IMR-90 (cell line): ENCODE data around the gene DPEP3. TPM values are rescaled to one million over a fixed set of nuclear protein-coding genes. Genes with fewer than 3 reads are reported as not detected.

Experiments
- ATAC-seq: fragments of 200-7000 bp; cut with Tn5 transposase; 2 replicates; pipeline ENCODE4 v1.9.1; 2020; ENCODE audit warnings: low read depth, mild to moderate bottlenecking, moderate library complexity
- Bru-seq: library from RNA; stranded (reverse); fragments of 400-500 nt; gene quantifications from one replicate; lab custom pipeline; 2021; lab: Mats Ljungman, UMichigan
- BruChase-seq, 2 experiments: library from RNA; stranded (reverse); fragments of 400-500 nt; gene quantifications; one replicate each; lab custom pipeline; 2021; lab: Mats Ljungman, UMichigan
- BruUV-seq: library from RNA; stranded (reverse); fragments of 400-500 nt; replicated peaks from 2 replicates; lab custom pipeline; 2021; lab: Mats Ljungman, UMichigan
- CTCF ChIA-PET: fragments of 300-600 bp; formaldehyde crosslinking; extraction: SDS; loops from one replicate; lab custom pipeline; 2021; ENCODE audit warnings: antibody characterized with exemption; lab: Yijun Ruan, JAX
- POLR2A ChIA-PET: fragments of 300-600 bp; sonication (Branson Sonifier 250); formaldehyde crosslinking; loops from one replicate; lab custom pipeline; 2022; ENCODE audit warnings: antibody characterized with exemption; ENCODE audit not compliant: unreplicated experiment; lab: Charles Lee
- DNase-seq: peaks from one replicate; pipeline ENCODE4 v3.0.0; 2013
- H2AFZ ChIP-seq: replicated peaks from 2 replicates; pipeline ENCODE3; 2013; ENCODE audit warnings: low read length, mild to moderate bottlenecking; ENCODE audit not compliant: poor library complexity
- H2AK5ac ChIP-seq: 2 replicates; pipeline ENCODE4 v1.6.1; 2013; ENCODE audit warnings: low read depth, low read length, inconsistent platforms
- H2AK9ac ChIP-seq: replicated peaks from 2 replicates; pipeline ENCODE3; 2013; ENCODE audit warnings: mild to moderate bottlenecking, low read depth, low read length, moderate library complexity; ENCODE audit not compliant: poor library complexity
- H2BK120ac ChIP-seq: 2 replicates; pipeline ENCODE4 v1.6.1; 2013; ENCODE audit warnings: low read depth, low read length, inconsistent platforms
- H2BK15ac ChIP-seq: 3 replicates; pipeline ENCODE4 v1.6.1; 2013; ENCODE audit warnings: low read depth, low read length, inconsistent platforms
- H2BK20ac ChIP-seq: 2 replicates; pipeline ENCODE4 v1.6.1; 2013; ENCODE audit warnings: low read depth, mild to moderate bottlenecking, inconsistent platforms, low read length, moderate library complexity
- H2BK5ac ChIP-seq: 2 replicates; pipeline ENCODE4 v1.6.1; 2013; ENCODE audit warnings: mild to moderate bottlenecking, low read depth, low read length, inconsistent platforms; ENCODE audit not compliant: poor library complexity, severe bottlenecking
- H3K14ac ChIP-seq: replicated peaks from 2 replicates; pipeline ENCODE4 v1.6.1; 2013; ENCODE audit warnings: low read depth, low read length, inconsistent platforms
- H3K18ac ChIP-seq: 2 replicates; pipeline ENCODE4 v1.6.1; 2013; ENCODE audit warnings: low read depth, low read length, control low read depth
- H3K23ac ChIP-seq: 2 replicates; pipeline ENCODE4 v1.6.1; 2013; ENCODE audit warnings: low read depth, low read length, inconsistent platforms
- H3K27ac ChIP-seq: 2 replicates; pipeline ENCODE4 v1.5.1; 2013; ENCODE audit warnings: mild to moderate bottlenecking, control low read depth, low read length; ENCODE audit not compliant: insufficient read depth
- H3K27me3 ChIP-seq: 2 replicates; pipeline ENCODE4 v1.6.1; 2013; ENCODE audit warnings: low read length; ENCODE audit not compliant: control insufficient read depth, insufficient read depth
- H3K36me3 ChIP-seq: 2 replicates; pipeline ENCODE4 v1.6.1; 2013; ENCODE audit warnings: low read length, mixed read lengths; ENCODE audit not compliant: control insufficient read depth, insufficient read depth
- H3K4ac ChIP-seq: 2 replicates; pipeline ENCODE4 v1.6.1; 2013; ENCODE audit warnings: low read depth, low read length, inconsistent platforms
- H3K4me1 ChIP-seq: 2 replicates; pipeline ENCODE4 v1.6.1; 2013; ENCODE audit warnings: low read length, mixed read lengths; ENCODE audit not compliant: control insufficient read depth, insufficient read depth
- H3K4me2 ChIP-seq: 2 replicates; pipeline ENCODE4 v1.6.1; 2013; ENCODE audit warnings: low read depth, mild to moderate bottlenecking, control low read depth, low read length, moderate library complexity
- H3K4me3 ChIP-seq: 2 replicates; pipeline ENCODE4 v1.5.1; 2013; ENCODE audit warnings: low read depth, mild to moderate bottlenecking, control low read depth, low read length, moderate library complexity; ENCODE audit not compliant: insufficient read depth
- H3K56ac ChIP-seq: 2 replicates; pipeline ENCODE4 v1.6.1; 2013; ENCODE audit warnings: low read length, inconsistent platforms; ENCODE audit not compliant: insufficient read depth; ENCODE audit errors: extremely low read depth
- H3K79me1 ChIP-seq, 2 experiments: 2 replicates each; pipeline ENCODE4 v1.6.1; 2013; ENCODE audit warnings: low read length in 2 of 2, inconsistent platforms in 1 of 2, low read depth in 1 of 2
- H3K9ac ChIP-seq: 2 replicates; pipeline ENCODE4 v1.6.1; 2013; ENCODE audit warnings: low read depth, low read length, control low read depth
- H3K9me1 ChIP-seq: 2 replicates; pipeline ENCODE4 v1.6.1; 2013; ENCODE audit warnings: low read length, inconsistent platforms; ENCODE audit not compliant: insufficient read depth
- H3K9me3 ChIP-seq: 2 replicates; pipeline ENCODE4 v1.6.1; 2013; ENCODE audit warnings: low read length; ENCODE audit not compliant: control insufficient read depth, insufficient read depth
- H4K20me1 ChIP-seq: 2 replicates; pipeline ENCODE4 v1.6.1; 2013; ENCODE audit warnings: low read length, inconsistent platforms; ENCODE audit not compliant: insufficient read depth
- H4K5ac ChIP-seq: 2 replicates; pipeline ENCODE4 v1.6.1; 2013; ENCODE audit warnings: mild to moderate bottlenecking, low read depth, low read length, control low read depth
- H4K8ac ChIP-seq, 2 experiments: 2 replicates each; pipeline ENCODE4 v1.6.1; 2013; ENCODE audit warnings: low read depth in 2 of 2, low read length in 2 of 2, control low read depth in 1 of 2, inconsistent platforms in 1 of 2
- H4K91ac ChIP-seq: 2 replicates; pipeline ENCODE4 v1.6.1; 2013; ENCODE audit warnings: low read depth, low read length, inconsistent platforms; ENCODE audit not compliant: insufficient read depth
- MAFK ChIP-seq: IDR thresholded peaks from 2 replicates; pipeline ENCODE4 v1.6.1; 2012; ENCODE audit warnings: low read depth, low read length, improper control_type of control experiment
- WGBS, 2 experiments: methylation state at CpG; one replicate each; pipeline versions ENCODE4 v1.1.5 to v1.1.7; 2013; ENCODE audit warnings: missing lambda C conversion rate in 2 of 2; ENCODE audit not compliant: insufficient read length in 1 of 2; ENCODE audit errors: extremely low coverage in 2 of 2; 5-methylcytosine and 5-hydroxymethylcytosine counted together
- dilution Hi-C: fragments of 300-500 bp; cut with HindIII; formaldehyde crosslinking; loops from one replicate; pipeline ENCODE4 v1.14.3; 2018; ENCODE audit warnings: low sequenced_read_pairs; ENCODE audit not compliant: unreplicated experiment
- in situ Hi-C: fragments of 300-500 bp; cut with MboI; formaldehyde crosslinking; loops from 3 replicates; pipeline ENCODE4 v1.14.3; 2019; ENCODE audit warnings: low sequenced_read_pairs, inconsistent platforms, mixed read lengths
- intact Hi-C: fragments of 100-400 bp; cut with micrococcal nuclease; formaldehyde crosslinking; loops from 2 replicates; pipeline ENCODE4 v1.10.0; 2022
- long read RNA-seq: library from polyadenylated mRNA; unstranded; transcript quantifications from one replicate; pipeline ENCODE4 v2.0.0, GENCODE V29; 2021; ENCODE audit not compliant: unreplicated experiment
- polyA plus RNA-seq, 3 experiments: library from polyadenylated mRNA; depleted of rRNA; stranded (reverse); fragments of >200 nt; gene quantifications; 2 replicates each; pipeline ENCODE4 v1.2.3, GENCODE V29; 2012; ENCODE audit warnings: low replicate concordance in 1 of 3
- total RNA-seq: library from RNA; depleted of rRNA; stranded (reverse); fragments of >200 nt; gene quantifications from 2 replicates; pipeline ENCODE4 v1.2.3, GENCODE V29; 2012; rRNA removed
- TF ChIP-seq, protein P1 (sequence below): conservative IDR thresholded peaks from 2 replicates; pipeline ENCODE4 v1.5.1; 2012; ENCODE audit warnings: mild to moderate bottlenecking, low read depth, low read length, improper control_type of control experiment

The DPEP3 gene, protein sequence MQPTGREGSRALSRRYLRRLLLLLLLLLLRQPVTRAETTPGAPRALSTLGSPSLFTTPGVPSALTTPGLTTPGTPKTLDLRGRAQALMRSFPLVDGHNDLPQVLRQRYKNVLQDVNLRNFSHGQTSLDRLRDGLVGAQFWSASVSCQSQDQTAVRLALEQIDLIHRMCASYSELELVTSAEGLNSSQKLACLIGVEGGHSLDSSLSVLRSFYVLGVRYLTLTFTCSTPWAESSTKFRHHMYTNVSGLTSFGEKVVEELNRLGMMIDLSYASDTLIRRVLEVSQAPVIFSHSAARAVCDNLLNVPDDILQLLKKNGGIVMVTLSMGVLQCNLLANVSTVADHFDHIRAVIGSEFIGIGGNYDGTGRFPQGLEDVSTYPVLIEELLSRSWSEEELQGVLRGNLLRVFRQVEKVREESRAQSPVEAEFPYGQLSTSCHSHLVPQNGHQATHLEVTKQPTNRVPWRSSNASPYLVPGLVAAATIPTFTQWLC
- total RNA-seq = not detected in 2 replicates
- not detected in 2 replicates for polyA plus RNA-seq (2012; rRNA removed)
- polyA plus RNA-seq (2012; cell fraction: cytosol; rRNA removed) = not detected in 2 replicates
- not detected in 2 replicates for polyA plus RNA-seq (2012; cell fraction: nucleus; rRNA removed; ENCODE audit: low replicate concordance)
- Bru-seq, nascent RNA = not detected
- not detected for BruChase-seq, experiment 1, labeled RNA remaining after a 6-hour chase
- not detected for BruChase-seq, experiment 2, labeled RNA remaining after a 2-hour chase
- long read RNA-seq = 0 reads

DNA sequence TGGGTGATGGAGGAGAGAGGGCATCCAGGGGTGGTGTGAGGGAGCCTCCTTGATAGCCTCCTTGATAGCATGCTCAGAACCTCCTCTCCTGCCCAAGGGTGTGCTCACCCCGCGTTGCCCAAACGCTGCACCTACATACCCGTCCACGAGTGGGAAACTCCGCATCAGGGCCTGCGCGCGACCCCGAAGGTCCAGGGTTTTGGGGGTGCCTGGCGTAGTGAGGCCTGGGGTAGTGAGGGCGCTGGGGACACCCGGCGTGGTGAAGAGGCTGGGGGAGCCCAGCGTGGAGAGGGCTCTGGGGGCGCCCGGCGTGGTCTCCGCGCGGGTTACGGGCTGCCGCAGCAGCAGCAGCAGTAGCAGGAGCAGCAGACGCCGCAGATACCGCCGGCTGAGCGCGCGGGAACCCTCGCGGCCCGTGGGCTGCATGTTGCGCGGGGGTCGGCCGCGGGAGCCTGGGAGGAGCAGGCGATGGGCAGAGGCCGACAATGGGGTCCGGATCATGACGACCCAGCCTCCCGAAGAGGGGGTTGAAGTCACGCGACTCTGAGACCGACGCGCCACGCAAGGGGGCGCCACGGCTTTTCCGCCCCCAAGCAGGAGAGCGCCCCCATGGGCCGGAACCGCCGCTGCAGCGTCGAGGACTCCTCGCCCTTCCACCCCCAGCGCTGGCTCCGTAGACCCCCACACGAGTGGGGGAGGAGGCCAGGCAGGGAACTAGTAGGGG lies at the start of gene DPEP3:
Gene DPEP3, minus strand, starts transcription at position 545 of the 724 bp plus-strand sequence. Its CDS starts 119 bp downstream, at position 426.
- no peak within 1 kb of the TSS for H2AK9ac ChIP-seq
- BruUV-seq = no TSS peak
- H3K4ac ChIP-seq = no peak within 1 kb of the TSS
- intact Hi-C loops (no loop called here), dilution Hi-C loops (no loop called here), in situ Hi-C loops (loop anchor here (10.0 kb wide), 1 partner anchor 245 kb away; no protein-coding TSS in a partner anchor)
- no peak within 1 kb of the TSS for H3K23ac ChIP-seq
- H2AK5ac ChIP-seq = no peak within 1 kb of the TSS
- H3K27me3 ChIP-seq = peaks cover 29% of the 10 kb centered on the region
- CTCF ChIA-PET = no interaction called here
- no peaks in the 10 kb centered on the region for H3K9me1 ChIP-seq
- no peak within 1 kb of the TSS for H2BK5ac ChIP-seq
- no peak within 1 kb of the TSS for H3K14ac ChIP-seq
- no peaks in the 10 kb centered on the region for H3K9me3 ChIP-seq
- H4K91ac ChIP-seq = no peak within 1 kb of the TSS
- H4K8ac ChIP-seq = no peak within 1 kb of the TSS
- no peak within 1 kb of the TSS for H3K9ac ChIP-seq
- no peak within 1 kb of the TSS for H3K4me3 ChIP-seq
- H3K4me2 ChIP-seq = no peak within 1 kb of the TSS
- no peak within 1 kb of the TSS for H3K18ac ChIP-seq
- H3K79me1 ChIP-seq = no peaks in the 10 kb centered on the region
- no peak within 1 kb of the TSS for H3K27ac ChIP-seq
- no peak for DNase-seq
- H2AFZ ChIP-seq = peak within 1 kb of the TSS; percentile 43
- TF ChIP-seq MAFK = no peak
- TF ChIP-seq, protein P1, sequence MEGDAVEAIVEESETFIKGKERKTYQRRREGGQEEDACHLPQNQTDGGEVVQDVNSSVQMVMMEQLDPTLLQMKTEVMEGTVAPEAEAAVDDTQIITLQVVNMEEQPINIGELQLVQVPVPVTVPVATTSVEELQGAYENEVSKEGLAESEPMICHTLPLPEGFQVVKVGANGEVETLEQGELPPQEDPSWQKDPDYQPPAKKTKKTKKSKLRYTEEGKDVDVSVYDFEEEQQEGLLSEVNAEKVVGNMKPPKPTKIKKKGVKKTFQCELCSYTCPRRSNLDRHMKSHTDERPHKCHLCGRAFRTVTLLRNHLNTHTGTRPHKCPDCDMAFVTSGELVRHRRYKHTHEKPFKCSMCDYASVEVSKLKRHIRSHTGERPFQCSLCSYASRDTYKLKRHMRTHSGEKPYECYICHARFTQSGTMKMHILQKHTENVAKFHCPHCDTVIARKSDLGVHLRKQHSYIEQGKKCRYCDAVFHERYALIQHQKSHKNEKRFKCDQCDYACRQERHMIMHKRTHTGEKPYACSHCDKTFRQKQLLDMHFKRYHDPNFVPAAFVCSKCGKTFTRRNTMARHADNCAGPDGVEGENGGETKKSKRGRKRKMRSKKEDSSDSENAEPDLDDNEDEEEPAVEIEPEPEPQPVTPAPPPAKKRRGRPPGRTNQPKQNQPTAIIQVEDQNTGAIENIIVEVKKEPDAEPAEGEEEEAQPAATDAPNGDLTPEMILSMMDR = peak; percentile 46
- H2BK120ac ChIP-seq = no peak within 1 kb of the TSS
- H2BK15ac ChIP-seq = no peak within 1 kb of the TSS
- WGBS, 2 experiments = 65% methylated on average over 22 of the region's 62 CpGs; no CpG with 5 or more reads in 1 of the 2 experiments
- ATAC-seq = no peak
- POLR2A ChIA-PET = no interaction called here
- H3K56ac ChIP-seq = no peak within 1 kb of the TSS
- no peak within 1 kb of the TSS for H4K5ac ChIP-seq
- no peak within 1 kb of the TSS for H2BK20ac ChIP-seq
- H4K20me1 ChIP-seq = no peaks in the 10 kb centered on the region; the same call in 1 of the 2 replicates
- peaks cover 1% of the 10 kb centered on the region; the same call in 1 of the 2 replicates for H3K4me1 ChIP-seq
- no peaks in the 10 kb centered on the region for H3K36me3 ChIP-seq
